Erythroblast (primary cell): ENCODE data around the gene HSPA12B.

ENCODE experiments used
- DNase-seq, 2 experiments: peaks; one replicate each; lab custom pipeline; 2025; lab: John Stamatoyannopoulos, UW
- GATA1 ChIP-seq: IDR thresholded peaks from 2 replicates; pipeline ENCODE4 v1.6.1; 2011; ENCODE audit warnings: low read depth, mild to moderate bottlenecking, control low read depth, low read length, moderate library complexity
- POLR2A ChIP-seq: IDR thresholded peaks from 2 replicates; pipeline ENCODE4 v1.6.1; 2011; ENCODE audit warnings: mild to moderate bottlenecking, low read length

The HSPA12B gene

GRCh38 chr20:3740615-3741301, 8.3 kb downstream of the HSPA12B start:
- DNase-seq = no peak
- TF ChIP-seq POLR2A = no peak
- no peak for TF ChIP-seq GATA1

- DNase-seq = no peak
- no peak for TF ChIP-seq GATA1
- no peak for TF ChIP-seq POLR2A
Observed at GRCh38 chr20:3741836-3742458, 9.5 kb downstream of the HSPA12B start.

GRCh38 chr20:3743251-3743650, 10.8 kb downstream of the HSPA12B start:
- no peak for DNase-seq

GRCh38 chr20:3744037-3744436, 11.6 kb downstream of the HSPA12B start:
- no peak for TF ChIP-seq POLR2A
- TF ChIP-seq GATA1 = no peak
- no peak for DNase-seq

More at GRCh38 chr20:3743251-3743650, 10.8 kb downstream of the HSPA12B start:
- no peak for TF ChIP-seq GATA1
- no peak for TF ChIP-seq POLR2A

- DNase-seq = peak; percentile 88 to 89
Observed at GRCh38 chr20:3744806-3745685, 12.6 kb downstream of the HSPA12B start.

GRCh38 chr20:3745686-3746173, 13.2 kb downstream of the HSPA12B start:
- no peak for TF ChIP-seq GATA1
- TF ChIP-seq POLR2A = no peak
- DNase-seq = no peak

More at GRCh38 chr20:3744806-3745685, 12.6 kb downstream of the HSPA12B start:
- TF ChIP-seq GATA1 (no peak), POLR2A (no peak)

GRCh38 chr20:3747471-3747870, 15.0 kb downstream of the HSPA12B start:
- TF ChIP-seq POLR2A = no peak
- TF ChIP-seq GATA1 = no peak

GRCh38 chr20:3748073-3748472, 15.6 kb downstream of the HSPA12B start:
- TF ChIP-seq GATA1 = no peak
- no peak for TF ChIP-seq POLR2A
- no peak for DNase-seq

More at GRCh38 chr20:3747471-3747870, 15.0 kb downstream of the HSPA12B start:
- no peak for DNase-seq

GRCh38 chr20:3749087-3749688, 16.7 kb downstream of the HSPA12B start:
- TF ChIP-seq POLR2A (no peak), GATA1 (no peak)
- DNase-seq = no peak

- DNase-seq = peak; percentile 61 to 64
- TF ChIP-seq GATA1 (no peak), POLR2A (no peak)
Observed at GRCh38 chr20:3749689-3750531, 17.4 kb downstream of the HSPA12B start.

GRCh38 chr20:3751305-3751674, 18.8 kb downstream of the HSPA12B start:
- no peak for TF ChIP-seq POLR2A
- TF ChIP-seq GATA1 = no peak
- DNase-seq = no peak

GRCh38 chr20:3751675-3752385, 19.3 kb downstream of the HSPA12B start:
- DNase-seq = peak; percentile 89 to 91
- TF ChIP-seq GATA1 = no peak
- peak; percentile 36 for TF ChIP-seq POLR2A
